ENCODE results near the gene KLHDC3. TPM values are rescaled to one million over a fixed set of nuclear protein-coding genes. Genes with fewer than 3 reads are reported as not detected.
A peak's percentile ranks its signal among the peaks of the same experiment; 100 is the strongest.

The KLHDC3 gene
- total and polyA plus RNA-seq, 2 of the 13 experiments (the other 11 are each of a cell fraction or from before 2014, with no cell fraction given), result 78.3 to 91.5 TPM

GRCh38 chr6:43013843-43014433 lies at the start of gene KLHDC3, which contains the start of gene MEA1 (continued):
- TF ChIP-seq ZBTB40 (IDR thresholded peaks at IDR 0.05) (0 out of 2 replicates have a peak, but pooled peaks have one; percentile 16), ZBTB40 (CRISPR knock-in tag; IDR thresholded peaks at IDR 0.05) (peak; percentile 34; the same call in 1 of the 2 replicates), ZNF383 (CRISPR knock-in tag; IDR thresholded peaks at IDR 0.05; ENCODE audit: borderline replicate concordance) (no peak), RFX5 (IDR thresholded peaks at IDR 0.05; ENCODE audit: low read depth, low read length) (peak; percentile 74; the same call in 1 of the 2 replicates), ZNF883 (CRISPR knock-in tag; IDR thresholded peaks at IDR 0.05; ENCODE audit: not compliant biosample characterization) (peak; percentile 43), ZSCAN20 (CRISPR knock-in tag; IDR thresholded peaks at IDR 0.05; ENCODE audit: borderline replicate concordance) (no peak), SOX5 (CRISPR knock-in tag; IDR thresholded peaks at IDR 0.05; ENCODE audit: borderline replicate concordance) (peak; percentile 18), ZNF225 (CRISPR knock-in tag; IDR thresholded peaks at IDR 0.05) (no peak), ZNF646 (CRISPR knock-in tag; IDR thresholded peaks at IDR 0.05) (no peak)
